HepG2 (cell line): ENCODE data around the gene MICA. TPM values are rescaled to one million over a fixed set of nuclear protein-coding genes. Genes with fewer than 3 reads are reported as not detected.
"Not testable (repeated sequence)": the region's sequence is repeated elsewhere in the genome, so short reads cannot be mapped to it uniquely, and the experiment has no call there.

Experiments used
- ATAC-seq: fragments of 200-7000 bp; cut with Tn5 transposase; 3 replicates; pipeline ENCODE4 v1.9.1; 2020; ENCODE audit warnings: mild to moderate bottlenecking, moderate library complexity
- BruUV-seq: library from RNA; stranded (reverse); fragments of 400-500 nt; replicated peaks from 2 replicates; lab custom pipeline; 2021; lab: Mats Ljungman, UMichigan
- CTCF ChIA-PET: fragments of 300-600 bp; formaldehyde crosslinking; extraction: SDS; loops from one replicate; lab custom pipeline; 2021; ENCODE audit warnings: low total read pairs, inconsistent platforms, low intra/inter-chr PET ratio; lab: Yijun Ruan, JAX
- POLR2A ChIA-PET: fragments of 350-600 bp; sonication (Branson Sonifier 250); formaldehyde crosslinking; loops from one replicate; lab custom pipeline; 2020; ENCODE audit warnings: antibody characterized with exemption, inconsistent platforms; lab: Yijun Ruan, JAX
- DNase-seq: peaks from one replicate; pipeline ENCODE4 v3.0.0-alpha.2; 2015; ENCODE audit warnings: low spot score
- FAIRE-seq: peaks from 3 replicates; lab custom pipeline; 2011; peaks lifted over from hg19 to GRCh38; lab: Jason Lieb, UNC
- H2AFZ ChIP-seq: one replicate; pipeline ENCODE4 v1.6.1; 2011; ENCODE audit warnings: low read length, inconsistent platforms
- H3K27ac ChIP-seq: fragments of 300-600 bp; 3 replicates; pipeline ENCODE4 v1.8.0; 2011; ENCODE audit warnings: mixed run types, mild to moderate bottlenecking, mixed read lengths, low read length, inconsistent platforms; ENCODE audit not compliant: insufficient read depth; ENCODE audit errors: extremely low read length
- H3K27me3 ChIP-seq, 2 experiments: fragments of 200-600 bp in 1 of 2; 2 replicates in 1 of 2; 3 replicates in 1 of 2; pipeline versions ENCODE4 v1.6.0 to v1.8.0; 2011; ENCODE audit warnings: low read length in 2 of 2, mild to moderate bottlenecking in 2 of 2, moderate library complexity in 2 of 2, inconsistent platforms in 1 of 2; ENCODE audit not compliant: insufficient read depth in 2 of 2, control insufficient read depth in 1 of 2
- H3K36me3 ChIP-seq, 2 experiments: fragments of 200-600 bp in 1 of 2; replicated peaks in 1 of 2; 2 replicates in 1 of 2; 3 replicates in 1 of 2; pipeline versions ENCODE4 v1.5.1 to v1.8.0; 2011; ENCODE audit warnings: low read length in 2 of 2, inconsistent platforms in 1 of 2; ENCODE audit not compliant: insufficient read depth in 2 of 2, control insufficient read depth in 1 of 2
- H3K4me1 ChIP-seq: 2 replicates; pipeline ENCODE4 v1.5.1; 2012; ENCODE audit warnings: low read length, inconsistent platforms; ENCODE audit not compliant: insufficient read depth
- H3K4me2 ChIP-seq: 2 replicates; pipeline ENCODE4 v1.6.0; 2011; ENCODE audit warnings: low read depth, low read length, inconsistent platforms
- H3K4me3 ChIP-seq, 3 experiments: fragments of 200-600 bp in 1 of 3; sonication (generic), shearing (Covaris generic) in 1 of 3; replicated peaks in 1 of 3; 2 replicates each; pipeline ENCODE4 v1.5.1; 2011 to 2016; ENCODE audit warnings: low read length in 3 of 3, inconsistent platforms in 2 of 3, low read depth in 2 of 3, mild to moderate bottlenecking in 2 of 3, control low read depth in 1 of 3, mixed read lengths in 1 of 3; ENCODE audit not compliant: insufficient read depth in 1 of 3
- H3K79me2 ChIP-seq: one replicate; pipeline ENCODE4 v1.6.1; 2011; ENCODE audit warnings: low read length, inconsistent platforms; ENCODE audit not compliant: insufficient read depth
- H3K9ac ChIP-seq: 2 replicates; pipeline ENCODE4 v1.6.0; 2011; ENCODE audit warnings: mild to moderate bottlenecking, low read depth, low read length, inconsistent platforms; ENCODE audit not compliant: insufficient read depth
- H3K9me3 ChIP-seq: 2 replicates; pipeline ENCODE4 v1.5.1; 2012; ENCODE audit warnings: mild to moderate bottlenecking, low read length
- H4K20me1 ChIP-seq: 2 replicates; pipeline ENCODE4 v1.6.0; 2011; ENCODE audit warnings: inconsistent platforms, mild to moderate bottlenecking, low read length, moderate library complexity; ENCODE audit not compliant: insufficient read depth
- CHD4 ChIP-seq: fragments of 200-600 bp; sonication (generic); IDR thresholded peaks from 2 replicates; pipeline ENCODE4 v1.7.0; 2017; ENCODE audit warnings: mild to moderate bottlenecking, low read length, borderline replicate concordance
- HDAC1 ChIP-seq: sonication (generic); formaldehyde crosslinking; IDR thresholded peaks from 2 replicates; pipeline ENCODE4 v1.5.1; 2020; ENCODE audit warnings: mild to moderate bottlenecking, missing genetic modification reagents
- HNRNPUL1 ChIP-seq: fragments of 200-400 bp; formaldehyde crosslinking; IDR thresholded peaks from 2 replicates; pipeline ENCODE4 v1.6.1; 2017; ENCODE audit warnings: low read depth, mild to moderate bottlenecking, low read length, moderate library complexity
- IRF2 ChIP-seq: IDR thresholded peaks from 2 replicates; pipeline ENCODE4 v1.6.1; 2018; ENCODE audit warnings: missing genetic modification reagents, missing compliant biosample characterization
- KAT8 ChIP-seq: IDR thresholded peaks from 2 replicates; pipeline ENCODE4 v1.6.1; 2016; ENCODE audit warnings: missing genetic modification reagents, missing compliant biosample characterization
- KDM6A ChIP-seq: IDR thresholded peaks from 2 replicates; pipeline ENCODE4 v1.6.1; 2016; ENCODE audit warnings: low read depth
- SOX5 ChIP-seq: IDR thresholded peaks from 2 replicates; pipeline ENCODE4 v1.6.1; 2016; ENCODE audit warnings: borderline replicate concordance
- WGBS: methylation state at CpG from one replicate; pipeline ENCODE4 v1.1.6; 2017; ENCODE audit warnings: low lambda C conversion rate; 5-methylcytosine and 5-hydroxymethylcytosine counted together
- in situ Hi-C: cut with HindIII; loops from 2 replicates; pipeline ENCODE4 v1.10.0; 2017; ENCODE audit warnings: low pct_unique_long_range_greater_than_20kb; ENCODE audit not compliant: extremely low pct_ligation_motif_present
- intact Hi-C: fragments of 100-400 bp; cut with micrococcal nuclease; formaldehyde crosslinking; loops from one replicate; pipeline ENCODE4 v1.10.0; 2022; ENCODE audit not compliant: unreplicated experiment
- polyA plus RNA-seq, 8 experiments: library from polyadenylated mRNA; depleted of rRNA in 3 of 8; stranded (reverse) in 7 of 8; unstranded in 1 of 8; fragments of >200 nt; fragmentation: Illumina TruSeq in 4 of 8; extraction: Trizol in 4 of 8; gene quantifications; 2 replicates each; pipeline versions ENCODE4 v1.2.1 to v1.2.3, GENCODE V29; 2011 to 2016; ENCODE audit warnings: low read depth in 4 of 8, missing spikeins in 1 of 8, mixed read lengths in 1 of 8; ENCODE audit not compliant: insufficient read depth in 1 of 8
- total RNA-seq, 5 experiments: library from RNA; depleted of rRNA; stranded (reverse); fragments of >200 nt; fragmentation: Illumina TruSeq; extraction: Trizol; gene quantifications; 2 replicates each; pipeline ENCODE4 v1.2.3, GENCODE V29; 2016; ENCODE audit warnings: low read depth in 1 of 5
- TF ChIP-seq, protein P1 (sequence below): sonication (generic); formaldehyde crosslinking; IDR thresholded peaks from 2 replicates; pipeline ENCODE4 v1.4.0; 2020; ENCODE audit warnings: missing genetic modification reagents

Gene MICA
- total and polyA plus RNA-seq, 2 of the 13 experiments (the other 11 are each of a cell fraction or from before 2014, with no cell fraction given), result 21.6 to 38.1 TPM

DNA sequence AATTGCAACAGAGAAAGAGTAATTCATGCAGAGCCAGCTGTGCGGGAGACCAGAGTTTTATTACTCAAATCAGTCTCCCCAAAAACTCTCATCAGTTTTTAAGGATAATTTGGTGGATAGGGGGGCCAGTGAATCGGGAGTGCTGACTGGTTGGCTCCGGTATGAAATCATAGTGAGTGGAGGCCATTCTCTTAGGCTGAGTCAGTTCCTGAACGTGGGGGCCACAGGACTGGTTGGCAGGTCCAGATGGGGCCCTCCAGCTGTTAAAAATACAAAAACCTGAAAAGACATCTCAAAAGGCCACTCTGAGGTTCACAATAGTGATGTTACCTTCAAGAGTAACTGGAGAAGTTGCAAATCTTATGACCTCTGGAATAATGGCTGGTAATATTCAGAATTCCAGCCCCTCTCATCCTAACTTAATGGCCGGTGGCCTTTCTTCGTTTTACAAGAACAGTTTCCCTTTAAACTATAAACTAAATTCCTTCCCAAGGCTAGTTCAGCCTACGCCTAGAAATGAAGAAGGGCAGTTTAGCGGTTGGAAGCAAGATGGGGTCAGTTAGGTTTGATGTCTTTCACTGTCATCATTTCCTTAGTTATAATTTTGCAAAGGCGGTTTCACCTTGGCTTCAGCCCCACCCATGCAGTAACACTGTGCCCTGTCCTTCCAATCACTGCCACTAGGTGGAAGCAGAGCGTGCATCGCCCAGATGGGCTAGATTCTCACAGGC, 6.8 kb upstream of the MICA start (continued):
- 0 out of 2 replicates have a peak, but pooled peaks have one; percentile 13 for TF ChIP-seq KAT8 (CRISPR knock-in tag)
- TF ChIP-seq CHD4, result no peak
- no peak for TF ChIP-seq KDM6A (CRISPR knock-in tag)
- TF ChIP-seq HNRNPUL1, result no peak
- TF ChIP-seq IRF2, result 0 out of 2 replicates have a peak, but pooled peaks have one; percentile 36
- TF ChIP-seq SOX5 (CRISPR knock-in tag), result peak; percentile 9; the same call in 1 of the 2 replicates

DNA sequence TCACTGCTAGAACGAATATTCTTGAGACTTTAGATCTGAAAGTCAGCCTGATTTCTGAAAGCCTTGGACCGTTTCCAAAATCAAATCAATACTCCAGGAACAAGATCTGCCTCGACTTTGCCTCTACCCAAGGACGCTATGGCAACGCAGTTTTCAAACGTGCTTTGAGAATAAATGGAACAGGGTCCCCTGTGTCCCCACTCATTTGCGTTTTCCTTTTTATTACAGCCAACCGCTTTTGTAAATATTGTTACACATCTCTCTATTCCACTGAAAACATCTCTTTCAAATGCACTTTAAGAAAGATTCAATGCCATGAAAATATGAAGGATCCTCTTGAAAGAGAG, 6.3 kb upstream of the MICA start:
- CTCF ChIA-PET, result interaction anchor here (0.6 to 4.9 kb wide), 3 partner anchors 42 to 234 kb away, joined by 3 to 102 read pairs (median 4); no protein-coding TSS in a partner anchor
- H3K4me2 ChIP-seq, result peak overlapping the region; percentile 40
- H3K27me3 ChIP-seq, H3K9ac ChIP-seq, H3K4me3 ChIP-seq, ATAC-seq, H4K20me1 ChIP-seq, FAIRE-seq, H2AFZ ChIP-seq, BruUV-seq, in situ Hi-C loops, DNase-seq, H3K9me3 ChIP-seq, intact Hi-C loops, H3K36me3 ChIP-seq, POLR2A ChIA-PET: not testable (repeated sequence)
- whole genome bisulfite sequencing, result 28% methylated on average over 8 of the region's 8 CpGs
- peaks cover 18% of the 10 kb centered on the region for H3K79me2 ChIP-seq
- H3K27ac ChIP-seq, result peak overlapping the region; percentile 28
- TF ChIP-seq HDAC1 (CRISPR knock-in tag), result peak; percentile 36; the same call in 1 of the 2 replicates
- TF ChIP-seq, protein P1, sequence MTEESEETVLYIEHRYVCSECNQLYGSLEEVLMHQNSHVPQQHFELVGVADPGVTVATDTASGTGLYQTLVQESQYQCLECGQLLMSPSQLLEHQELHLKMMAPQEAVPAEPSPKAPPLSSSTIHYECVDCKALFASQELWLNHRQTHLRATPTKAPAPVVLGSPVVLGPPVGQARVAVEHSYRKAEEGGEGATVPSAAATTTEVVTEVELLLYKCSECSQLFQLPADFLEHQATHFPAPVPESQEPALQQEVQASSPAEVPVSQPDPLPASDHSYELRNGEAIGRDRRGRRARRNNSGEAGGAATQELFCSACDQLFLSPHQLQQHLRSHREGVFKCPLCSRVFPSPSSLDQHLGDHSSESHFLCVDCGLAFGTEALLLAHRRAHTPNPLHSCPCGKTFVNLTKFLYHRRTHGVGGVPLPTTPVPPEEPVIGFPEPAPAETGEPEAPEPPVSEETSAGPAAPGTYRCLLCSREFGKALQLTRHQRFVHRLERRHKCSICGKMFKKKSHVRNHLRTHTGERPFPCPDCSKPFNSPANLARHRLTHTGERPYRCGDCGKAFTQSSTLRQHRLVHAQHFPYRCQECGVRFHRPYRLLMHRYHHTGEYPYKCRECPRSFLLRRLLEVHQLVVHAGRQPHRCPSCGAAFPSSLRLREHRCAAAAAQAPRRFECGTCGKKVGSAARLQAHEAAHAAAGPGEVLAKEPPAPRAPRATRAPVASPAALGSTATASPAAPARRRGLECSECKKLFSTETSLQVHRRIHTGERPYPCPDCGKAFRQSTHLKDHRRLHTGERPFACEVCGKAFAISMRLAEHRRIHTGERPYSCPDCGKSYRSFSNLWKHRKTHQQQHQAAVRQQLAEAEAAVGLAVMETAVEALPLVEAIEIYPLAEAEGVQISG (CRISPR knock-in tag), result 0 out of 2 replicates have a peak, but pooled peaks have one; percentile 14
- H3K4me1 ChIP-seq, result peaks cover 32% of the 10 kb centered on the region
